HG02571 (cell line): ENCODE results near the gene ACTN2.

ENCODE experiments used
- ATAC-seq: cut with Tn5 transposase; IDR thresholded peaks from one replicate; pipeline ENCODE4 v1.9.1; 2021; ENCODE audit warnings: mild to moderate bottlenecking, moderate library complexity; ENCODE audit not compliant: unreplicated experiment

The ACTN2 gene

GRCh38 chr1:236689713-236690569 lies 3.6 kb downstream of the ACTN2 start:
- ATAC-seq: no peak

- ATAC-seq: no peak
Measured at GRCh38 chr1:236691348-236691747, 5.0 kb downstream of the ACTN2 start.

- no peak for ATAC-seq
Measured at GRCh38 chr1:236692128-236692527, 5.8 kb downstream of the ACTN2 start.

- ATAC-seq: no peak
Measured at GRCh38 chr1:236692742-236693141, 6.4 kb downstream of the ACTN2 start.

GRCh38 chr1:236699366-236699765 lies 13.1 kb downstream of the ACTN2 start:
- no peak for ATAC-seq

- ATAC-seq: no peak
Measured at GRCh38 chr1:236700903-236701302, 14.6 kb downstream of the ACTN2 start.

GRCh38 chr1:236701782-236702181 lies 15.5 kb downstream of the ACTN2 start:
- ATAC-seq: no peak

- ATAC-seq: no peak
Measured at GRCh38 chr1:236702791-236703394, 16.6 kb downstream of the ACTN2 start.

GRCh38 chr1:236705771-236706170 lies 19.5 kb downstream of the ACTN2 start:
- no peak for ATAC-seq

- no peak for ATAC-seq
Measured at GRCh38 chr1:236706183-236706582, 19.9 kb downstream of the ACTN2 start.

- ATAC-seq: no peak
Measured at GRCh38 chr1:236710328-236710892, 24.1 kb downstream of the ACTN2 start.

- no peak for ATAC-seq
Measured at GRCh38 chr1:236716160-236716559, 29.9 kb downstream of the ACTN2 start.

GRCh38 chr1:236717811-236718210 lies 31.5 kb downstream of the ACTN2 start:
- no peak for ATAC-seq

- ATAC-seq: no peak
Measured at GRCh38 chr1:236718328-236718727, 32.0 kb downstream of the ACTN2 start.

- no peak for ATAC-seq
Measured at GRCh38 chr1:236720206-236720605, 33.9 kb downstream of the ACTN2 start.

GRCh38 chr1:236720611-236721010 lies 34.3 kb downstream of the ACTN2 start:
- no peak for ATAC-seq

GRCh38 chr1:236724049-236724448 lies 37.8 kb downstream of the ACTN2 start:
- ATAC-seq: no peak

GRCh38 chr1:236724506-236724905 lies 38.2 kb downstream of the ACTN2 start:
- no peak for ATAC-seq

- no peak for ATAC-seq
Measured at GRCh38 chr1:236725668-236726067, 39.4 kb downstream of the ACTN2 start.

GRCh38 chr1:236727521-236727920 lies 41.2 kb downstream of the ACTN2 start:
- no peak for ATAC-seq

- ATAC-seq: no peak
Measured at GRCh38 chr1:236728752-236729151, 42.5 kb downstream of the ACTN2 start.

GRCh38 chr1:236733653-236734052 lies 47.4 kb downstream of the ACTN2 start:
- ATAC-seq: no peak
